Cardiac fibroblast (primary cell): Measurements from ENCODE around the gene GABRR2.
"Not testable (repeated sequence)": the region's sequence is repeated elsewhere in the genome, so short reads cannot be mapped to it uniquely, and the experiment has no call there.

Source experiments
- DNase-seq, 2 donors: peaks; one replicate each; pipeline versions ENCODE4 v3.0.0 to v3.0.0-alpha.2; 2010; ENCODE audit warnings: low read depth in 2 of 2
- H3K4me3 ChIP-seq, 2 donors: replicated peaks in 1 of 2; 1 replicate in 1 of 2; 2 replicates in 1 of 2; pipeline ENCODE4 v1.5.1; 2011; ENCODE audit warnings: low read depth in 2 of 2, low read length in 2 of 2, mild to moderate bottlenecking in 2 of 2, moderate library complexity in 1 of 2
- CTCF ChIP-seq: IDR thresholded peaks from one replicate; pipeline ENCODE4 v1.5.1; 2011; ENCODE audit warnings: low read depth, mild to moderate bottlenecking, low read length, inconsistent platforms

GABRR2 gene

DNA sequence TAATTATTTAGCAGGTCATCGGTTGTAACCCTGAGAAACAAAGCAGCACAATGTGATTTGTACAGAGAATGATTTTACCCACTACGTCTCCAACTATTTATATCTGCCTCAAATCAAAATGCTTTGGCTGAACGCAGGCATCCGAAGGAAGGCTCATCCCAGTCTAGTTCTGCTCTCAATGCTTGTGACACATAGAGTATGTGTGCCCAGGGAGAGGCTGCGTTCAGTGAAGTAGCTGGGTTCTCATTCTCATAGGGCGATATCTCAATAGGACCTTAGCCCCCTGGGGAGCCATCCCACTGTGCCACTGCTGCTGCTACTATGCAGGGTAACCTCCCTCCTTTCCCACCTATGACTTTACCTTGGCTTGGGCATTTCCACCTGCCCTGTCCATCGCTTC lies 407 bp downstream of the GABRR2 start:
- DNase-seq: no peak
- no peak for TF ChIP-seq CTCF
- no peak overlapping the region for H3K4me3 ChIP-seq

GRCh38 chr6:89313006-89313405 lies 2.1 kb downstream of the GABRR2 start:
- no peak for TF ChIP-seq CTCF
- DNase-seq: peak; percentile 86
- no peak overlapping the region for H3K4me3 ChIP-seq

DNA sequence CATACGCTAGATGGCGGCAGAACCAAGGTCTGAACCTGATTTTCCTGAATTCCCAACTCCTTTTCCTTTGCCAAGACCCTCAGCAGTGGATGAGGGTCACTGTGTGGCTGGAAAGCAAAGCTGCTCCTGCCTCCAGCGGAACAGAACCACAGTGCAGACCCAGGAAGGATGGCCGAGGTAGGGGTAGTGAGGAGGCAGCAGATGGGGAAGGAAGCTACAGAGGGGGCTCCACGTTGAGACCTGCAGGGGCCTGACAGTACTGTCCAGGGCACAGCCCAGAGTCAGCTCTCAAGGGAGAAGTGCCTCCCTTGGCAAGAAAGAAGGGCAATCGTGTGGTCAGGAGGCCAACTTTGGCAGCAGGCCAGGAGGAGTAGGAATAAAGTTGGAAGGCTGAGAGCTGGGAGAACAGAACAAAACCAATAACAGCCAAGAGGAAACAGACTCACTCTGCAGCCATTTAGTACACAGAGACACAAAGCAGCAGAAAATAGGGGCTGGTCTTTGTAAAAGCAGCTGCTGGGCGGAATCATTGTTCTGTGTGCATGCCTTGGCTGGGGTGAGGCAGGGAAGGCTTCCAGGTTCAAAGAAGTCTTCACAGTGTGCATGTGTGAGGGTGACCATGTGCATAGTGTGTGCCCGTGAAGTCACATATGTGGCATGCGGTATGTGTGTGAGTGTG lies 3.1 kb downstream of the GABRR2 start:
- peak; percentile 64 for TF ChIP-seq CTCF
- peak overlapping the region in 1 of 2 donors; percentile 3 for H3K4me3 ChIP-seq
- DNase-seq: peak; percentile 86 to 88

- H3K4me3 ChIP-seq: no peak overlapping the region
- DNase-seq: no peak
- TF ChIP-seq CTCF: no peak
Measured at GRCh38 chr6:89311530-89311852, 3.6 kb downstream of the GABRR2 start.

DNA sequence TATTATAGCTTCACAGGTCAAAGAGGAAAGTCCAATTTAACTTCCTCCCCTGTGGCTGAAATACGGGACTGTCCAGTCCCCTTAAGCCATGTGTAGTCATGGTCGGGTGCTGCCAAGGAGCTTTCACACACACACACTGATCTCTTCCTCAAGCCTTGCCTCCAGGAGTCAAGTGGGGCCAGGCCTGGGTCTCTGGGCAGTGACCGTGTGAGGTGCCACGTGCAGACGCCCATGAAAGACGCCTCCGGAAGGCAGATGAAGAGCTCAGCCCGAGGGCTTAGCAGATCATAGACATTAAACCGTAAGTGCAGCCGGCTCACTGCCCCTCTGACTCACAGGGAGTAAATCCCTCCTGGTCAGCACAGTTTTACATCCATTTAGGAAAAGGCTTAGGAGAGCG lies 4.2 kb downstream of the GABRR2 start:
- no peak for TF ChIP-seq CTCF
- DNase-seq: peak in 1 of 2 donors; percentile 24

DNA sequence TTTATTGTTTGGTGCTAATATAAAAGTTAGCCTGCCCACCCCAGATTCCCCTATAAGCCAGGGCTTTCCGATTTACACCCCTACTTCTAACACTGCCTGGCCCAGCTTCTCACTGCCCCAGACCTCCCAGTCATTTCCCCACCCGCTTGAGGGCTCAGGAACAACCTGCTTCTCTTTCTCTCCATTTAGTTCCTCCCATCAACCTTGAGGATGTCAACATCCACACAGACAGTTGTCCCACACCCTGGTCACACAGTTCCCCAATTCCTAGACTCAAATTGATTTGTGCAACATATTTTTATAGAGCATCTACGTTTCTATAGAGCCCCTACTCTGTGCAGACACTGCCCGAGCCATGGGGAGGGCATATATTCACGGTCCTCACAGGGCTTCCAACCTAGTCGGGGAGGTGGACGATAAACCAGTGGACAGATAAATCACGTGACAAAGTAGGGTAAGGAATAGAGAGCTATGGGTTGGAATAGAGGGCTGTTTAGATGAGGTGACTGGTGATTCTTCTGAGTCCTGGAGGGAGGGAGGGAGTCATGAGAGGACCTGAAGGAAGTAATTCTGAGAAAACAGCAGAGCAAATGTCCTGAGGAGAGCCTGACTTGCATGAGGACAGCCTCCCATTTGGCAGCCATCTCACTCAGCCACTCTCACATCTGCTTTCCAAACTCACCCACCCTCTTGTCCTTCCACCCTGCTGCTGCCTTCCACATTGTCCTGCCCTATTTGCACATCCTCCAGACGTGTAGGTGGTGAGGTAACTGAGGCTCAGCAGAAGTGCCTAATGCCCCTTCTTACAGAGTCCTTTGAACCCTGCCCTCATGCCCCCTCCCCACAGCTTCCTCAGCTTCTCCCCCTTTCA lies 6.3 kb downstream of the GABRR2 start:
- no peak for TF ChIP-seq CTCF
- no peak overlapping the region for H3K4me3 ChIP-seq
- no peak for DNase-seq

More for the DNA sequence above, 4.2 kb downstream of the GABRR2 start:
- no peak overlapping the region for H3K4me3 ChIP-seq

- H3K4me3 ChIP-seq, DNase-seq: not testable (repeated sequence)
Measured at GRCh38 chr6:89304517-89304916, 10.6 kb downstream of the GABRR2 start.
